ENCODE data around the gene COA8. TPM values are rescaled to one million over a fixed set of nuclear protein-coding genes. Genes with fewer than 3 reads are reported as not detected.

COA8 gene
- total RNA-seq, 2 donors from 2014 or later, result 40.0 to 47.8 TPM

Other genes with a start within 250 kb of the COA8 start
- 100 to 1,000 TPM; 295 to 377 TPM for gene EIF5, start 228.7 kb upstream of the COA8 start, total RNA-seq
- 10 to 100 TPM; 80.6 to 95.5 TPM for gene MARK3, start 177.5 kb upstream of the COA8 start, total RNA-seq
- gene CKB, start 40.1 kb upstream of the COA8 start, total RNA-seq, result 1 to 10 TPM; 7.0 to 9.5 TPM
- gene TRMT61A, start 33.8 kb upstream of the COA8 start, total RNA-seq, result 1 to 10 TPM; 6.3 to 8.4 TPM
- 10 to 100 TPM; 29.3 TPM for gene BAG5, start 303 bp upstream of the COA8 start, total RNA-seq
- 100 to 1,000 TPM; 165 to 177 TPM for gene KLC1, start 66.3 kb downstream of the COA8 start, total RNA-seq
- gene XRCC3, start 152.5 kb downstream of the COA8 start, total RNA-seq, result 10 to 100 TPM; 31.5 to 47.4 TPM
- 10 to 100 TPM; 11.6 to 15.7 TPM for gene ZFYVE21, start 152.8 kb downstream of the COA8 start, total RNA-seq